ENCODE data around the gene H19.

H19 gene

DNA sequence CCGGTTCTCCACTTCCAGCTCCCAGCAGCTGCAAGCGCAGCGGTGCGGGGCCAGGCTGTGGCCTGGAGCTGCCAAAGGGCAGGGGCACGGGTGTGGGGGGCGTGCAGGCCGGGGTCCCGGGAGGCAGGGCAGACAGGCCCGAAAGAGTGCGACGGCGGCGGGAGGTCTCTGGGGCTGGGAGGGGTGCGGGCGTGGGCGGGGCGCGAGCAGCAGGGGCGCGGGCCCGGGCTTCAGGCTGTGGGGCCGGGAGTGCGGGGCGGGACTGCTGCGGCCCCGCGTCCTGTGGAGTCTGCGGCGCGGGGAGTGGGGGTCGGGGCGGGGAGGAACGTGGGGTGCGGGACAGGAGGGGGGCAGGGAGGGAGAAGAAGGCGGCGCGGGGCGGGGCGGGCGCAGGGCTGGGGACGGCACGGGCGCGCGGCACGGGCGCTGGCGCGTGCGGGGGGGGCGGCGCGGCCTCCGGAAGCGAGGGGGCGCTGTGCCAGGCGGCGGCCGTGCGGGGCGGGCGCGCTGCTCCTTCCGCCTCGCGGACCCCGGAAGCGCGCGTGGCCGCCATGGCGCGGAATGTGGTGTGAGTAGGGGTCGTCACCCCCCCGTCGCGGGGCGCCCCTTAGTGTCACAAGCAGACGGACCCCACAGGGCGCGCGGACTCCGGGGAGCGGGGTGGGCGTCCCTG, 50.7 kb downstream of the H19 start, which contains the start of gene MRPL23:
Gene MRPL23, plus strand, starts transcription at position 521 of the 673 bp plus-strand sequence. Its CDS starts 31 bp downstream, at position 552.
- no peak for DNase-seq

All from hippocampal formation (tissue), 2 donors.